Ishikawa (cell line): ENCODE measurements around the gene COX7A2.
A peak's percentile ranks its signal among the peaks of the same experiment; 100 is the strongest.

Experiments
- CEBPB ChIP-seq: IDR thresholded peaks from 2 replicates; pipeline ENCODE4 v1.6.1; 2012
- CREB1 ChIP-seq: IDR thresholded peaks from 2 replicates; pipeline ENCODE4 v1.6.1; 2012; ENCODE audit warnings: low read depth
- EGR1 ChIP-seq: IDR thresholded peaks from 2 replicates; pipeline ENCODE4 v1.6.1; 2012
- FOXM1 ChIP-seq: IDR thresholded peaks from 2 replicates; pipeline ENCODE4 v1.6.1; 2012; ENCODE audit warnings: low read depth, borderline replicate concordance
- NFIC ChIP-seq: IDR thresholded peaks from 2 replicates; pipeline ENCODE4 v1.6.1; 2012
- RAD21 ChIP-seq: IDR thresholded peaks from 2 replicates; pipeline ENCODE4 v1.6.1; 2012; ENCODE audit warnings: low read depth
- TAF1 ChIP-seq: IDR thresholded peaks from 2 replicates; pipeline ENCODE4 v1.6.1; 2012; ENCODE audit warnings: low read depth, mild to moderate bottlenecking
- TCF12 ChIP-seq: IDR thresholded peaks from 2 replicates; pipeline ENCODE4 v1.6.1; 2012; ENCODE audit warnings: low read depth
- TEAD4 ChIP-seq: IDR thresholded peaks from 2 replicates; pipeline ENCODE4 v1.6.1; 2012
- YY1 ChIP-seq: IDR thresholded peaks from 2 replicates; pipeline ENCODE4 v1.6.1; 2012; ENCODE audit warnings: low read depth
- ZBTB7A ChIP-seq: IDR thresholded peaks from 2 replicates; pipeline ENCODE4 v1.6.1; 2012; ENCODE audit warnings: low read depth
- TF ChIP-seq, protein P1 (sequence below): IDR thresholded peaks from 2 replicates; pipeline ENCODE4 v1.6.1; 2012
- TF ChIP-seq, protein P2 (sequence below): IDR thresholded peaks from 2 replicates; pipeline ENCODE4 v1.6.1; 2012; ENCODE audit warnings: low read depth, mild to moderate bottlenecking
- TF ChIP-seq, protein P3 (sequence below): IDR thresholded peaks from 2 replicates; pipeline ENCODE4 v1.6.1; 2012

COX7A2 gene

GRCh38 chr6:75220357-75220756 is 23.2 kb downstream of the COX7A2 start:
- TF ChIP-seq TAF1 (no peak), RAD21 (no peak), FOXM1 (no peak)
- TF ChIP-seq, protein P1, sequence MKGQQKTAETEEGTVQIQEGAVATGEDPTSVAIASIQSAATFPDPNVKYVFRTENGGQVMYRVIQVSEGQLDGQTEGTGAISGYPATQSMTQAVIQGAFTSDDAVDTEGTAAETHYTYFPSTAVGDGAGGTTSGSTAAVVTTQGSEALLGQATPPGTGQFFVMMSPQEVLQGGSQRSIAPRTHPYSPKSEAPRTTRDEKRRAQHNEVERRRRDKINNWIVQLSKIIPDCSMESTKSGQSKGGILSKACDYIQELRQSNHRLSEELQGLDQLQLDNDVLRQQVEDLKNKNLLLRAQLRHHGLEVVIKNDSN, result no peak
- TF ChIP-seq, protein P2, sequence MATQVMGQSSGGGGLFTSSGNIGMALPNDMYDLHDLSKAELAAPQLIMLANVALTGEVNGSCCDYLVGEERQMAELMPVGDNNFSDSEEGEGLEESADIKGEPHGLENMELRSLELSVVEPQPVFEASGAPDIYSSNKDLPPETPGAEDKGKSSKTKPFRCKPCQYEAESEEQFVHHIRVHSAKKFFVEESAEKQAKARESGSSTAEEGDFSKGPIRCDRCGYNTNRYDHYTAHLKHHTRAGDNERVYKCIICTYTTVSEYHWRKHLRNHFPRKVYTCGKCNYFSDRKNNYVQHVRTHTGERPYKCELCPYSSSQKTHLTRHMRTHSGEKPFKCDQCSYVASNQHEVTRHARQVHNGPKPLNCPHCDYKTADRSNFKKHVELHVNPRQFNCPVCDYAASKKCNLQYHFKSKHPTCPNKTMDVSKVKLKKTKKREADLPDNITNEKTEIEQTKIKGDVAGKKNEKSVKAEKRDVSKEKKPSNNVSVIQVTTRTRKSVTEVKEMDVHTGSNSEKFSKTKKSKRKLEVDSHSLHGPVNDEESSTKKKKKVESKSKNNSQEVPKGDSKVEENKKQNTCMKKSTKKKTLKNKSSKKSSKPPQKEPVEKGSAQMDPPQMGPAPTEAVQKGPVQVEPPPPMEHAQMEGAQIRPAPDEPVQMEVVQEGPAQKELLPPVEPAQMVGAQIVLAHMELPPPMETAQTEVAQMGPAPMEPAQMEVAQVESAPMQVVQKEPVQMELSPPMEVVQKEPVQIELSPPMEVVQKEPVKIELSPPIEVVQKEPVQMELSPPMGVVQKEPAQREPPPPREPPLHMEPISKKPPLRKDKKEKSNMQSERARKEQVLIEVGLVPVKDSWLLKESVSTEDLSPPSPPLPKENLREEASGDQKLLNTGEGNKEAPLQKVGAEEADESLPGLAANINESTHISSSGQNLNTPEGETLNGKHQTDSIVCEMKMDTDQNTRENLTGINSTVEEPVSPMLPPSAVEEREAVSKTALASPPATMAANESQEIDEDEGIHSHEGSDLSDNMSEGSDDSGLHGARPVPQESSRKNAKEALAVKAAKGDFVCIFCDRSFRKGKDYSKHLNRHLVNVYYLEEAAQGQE, result no peak

- TF ChIP-seq FOXM1 (no peak), EGR1 (no peak), TEAD4 (no peak), RAD21 (no peak)
- TF ChIP-seq, protein P3, sequence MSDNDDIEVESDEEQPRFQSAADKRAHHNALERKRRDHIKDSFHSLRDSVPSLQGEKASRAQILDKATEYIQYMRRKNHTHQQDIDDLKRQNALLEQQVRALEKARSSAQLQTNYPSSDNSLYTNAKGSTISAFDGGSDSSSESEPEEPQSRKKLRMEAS, result no peak
Observed at GRCh38 chr6:75219263-75219662, 24.3 kb downstream of the COX7A2 start.

DNA sequence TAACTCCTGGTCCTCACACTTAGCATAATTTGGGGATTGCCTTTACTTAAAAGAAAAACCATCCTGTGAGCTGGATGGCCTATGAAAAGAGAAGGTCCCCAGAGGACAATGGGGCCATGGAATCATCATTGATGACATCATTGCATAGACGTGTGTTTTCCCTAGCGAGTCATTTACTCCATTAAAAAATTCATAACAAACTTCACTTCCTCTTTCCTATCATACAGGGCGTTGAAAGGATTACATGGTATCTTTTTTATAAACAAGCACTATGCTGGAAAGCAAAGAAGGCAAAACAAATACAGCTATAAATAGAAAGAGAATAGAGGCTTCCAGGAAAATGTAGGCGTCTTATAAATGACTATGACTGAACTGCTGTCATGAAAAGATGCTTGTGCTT is 26.4 kb downstream of the COX7A2 start:
- TF ChIP-seq, protein P3, result no peak
- TF ChIP-seq FOXM1, result no peak
- TF ChIP-seq, protein P1, result no peak
- TF ChIP-seq TAF1, result no peak
- no peak for TF ChIP-seq YY1

DNA sequence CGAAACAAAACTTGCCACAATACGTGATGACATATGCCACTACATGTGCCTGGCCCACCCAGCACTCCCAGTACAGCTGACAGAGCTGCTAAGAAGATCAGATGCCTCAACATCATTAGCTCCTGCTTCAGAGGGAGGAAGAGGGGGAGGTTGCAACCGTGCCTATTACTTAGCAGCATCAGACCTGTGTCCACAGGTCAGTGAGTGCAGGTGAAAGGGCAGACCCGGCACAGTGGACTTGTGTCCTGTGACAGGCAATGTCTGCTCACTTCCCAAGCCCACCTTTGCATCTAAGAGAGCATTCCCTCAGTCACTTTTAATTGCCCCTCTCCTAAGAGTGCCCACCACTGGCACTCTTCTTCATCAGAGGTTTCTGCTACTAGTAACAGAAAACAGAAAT is 28.3 kb downstream of the COX7A2 start:
- TF ChIP-seq YY1, result no peak
- no peak for TF ChIP-seq RAD21
- no peak for TF ChIP-seq NFIC
- TF ChIP-seq TEAD4, result no peak
- TF ChIP-seq, protein P2, result no peak
- TF ChIP-seq TCF12, result no peak
- TF ChIP-seq ZBTB7A, result no peak
- TF ChIP-seq CREB1, result no peak
- TF ChIP-seq TAF1, result no peak

- TF ChIP-seq RAD21 (no peak), NFIC (no peak), CREB1 (no peak), ZBTB7A (no peak), TCF12 (no peak), CEBPB (no peak)
- TF ChIP-seq, protein P2, result no peak
Observed at GRCh38 chr6:75213732-75214131, 29.9 kb downstream of the COX7A2 start.

DNA sequence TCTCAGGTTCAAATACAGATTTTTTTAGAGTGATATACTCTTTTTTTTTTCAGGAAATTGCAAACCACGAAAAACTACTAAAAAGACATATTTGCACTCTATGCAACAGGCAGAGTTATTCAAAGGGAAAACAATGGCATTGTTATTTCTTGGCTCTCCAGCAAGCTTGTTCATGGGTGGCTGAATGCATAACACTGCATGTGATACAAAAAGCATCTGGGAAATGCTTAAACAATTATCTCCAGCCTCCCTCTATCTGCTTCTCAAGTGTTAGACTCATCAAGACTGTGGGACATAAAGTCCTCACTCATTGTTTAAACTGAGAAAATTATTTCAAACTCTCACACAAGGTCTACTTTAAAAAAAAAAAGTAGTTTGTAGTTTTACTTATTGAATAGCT is 30.5 kb downstream of the COX7A2 start:
- TF ChIP-seq EGR1 (no peak), NFIC (0 out of 2 replicates have a peak, but pooled peaks have one; percentile 9), ZBTB7A (no peak), TAF1 (no peak)
- TF ChIP-seq, protein P3, result no peak
